GM13977 (cell line): ENCODE data around the gene TULP4.

Experiments
- DNase-seq: peaks from one replicate; pipeline ENCODE4 v3.0.0; 2012; ENCODE audit warnings: low spot score
- CTCF ChIP-seq: IDR thresholded peaks from 2 replicates; pipeline ENCODE4 v1.5.1; 2012; ENCODE audit warnings: mild to moderate bottlenecking, control low read depth; ENCODE audit not compliant: insufficient read depth; ENCODE audit errors: extremely low read depth, missing control alignments
- in situ Hi-C: fragments of 300-500 bp; cut with MboI; formaldehyde crosslinking; loops from one replicate; pipeline ENCODE4 v1.12.0; 2022; ENCODE audit warnings: low sequenced_read_pairs, low pct_unique_long_range_greater_than_20kb, mixed read lengths, inconsistent platforms; ENCODE audit not compliant: unreplicated experiment

TULP4 gene

GRCh38 chr6:158324136-158324535 is 11.9 kb downstream of the TULP4 start:
- no peak for DNase-seq
- TF ChIP-seq CTCF = no peak
- in situ Hi-C loops = no loop called here

- TF ChIP-seq CTCF = no peak
- no peak for DNase-seq
- in situ Hi-C loops = no loop called here
These were observed 14.9 kb downstream of the TULP4 start for GRCh38 chr6:158327211-158327610.

- no peak for DNase-seq
- in situ Hi-C loops = no loop called here
- TF ChIP-seq CTCF = no peak
These were observed 16.7 kb downstream of the TULP4 start for GRCh38 chr6:158328952-158329351.

GRCh38 chr6:158329531-158329930 is 17.3 kb downstream of the TULP4 start:
- in situ Hi-C loops = no loop called here
- DNase-seq = no peak
- TF ChIP-seq CTCF = no peak

GRCh38 chr6:158330016-158330415 is 17.8 kb downstream of the TULP4 start:
- no peak for DNase-seq
- in situ Hi-C loops = no loop called here
- no peak for TF ChIP-seq CTCF

GRCh38 chr6:158332237-158332636 is 20.0 kb downstream of the TULP4 start:
- no peak for DNase-seq
- in situ Hi-C loops = no loop called here
- no peak for TF ChIP-seq CTCF

- no peak for DNase-seq
- in situ Hi-C loops = no loop called here
- no peak for TF ChIP-seq CTCF
These were observed 20.8 kb downstream of the TULP4 start for GRCh38 chr6:158333094-158333493.
